ENCODE measurements around the gene ZBTB40. TPM values are rescaled to one million over a fixed set of nuclear protein-coding genes. Genes with fewer than 3 reads are reported as not detected.

ZBTB40 gene
- polyA plus RNA-seq, 1 of the 3 experiments (the other 2 are of a cell fraction), result 5.0 TPM

DNA sequence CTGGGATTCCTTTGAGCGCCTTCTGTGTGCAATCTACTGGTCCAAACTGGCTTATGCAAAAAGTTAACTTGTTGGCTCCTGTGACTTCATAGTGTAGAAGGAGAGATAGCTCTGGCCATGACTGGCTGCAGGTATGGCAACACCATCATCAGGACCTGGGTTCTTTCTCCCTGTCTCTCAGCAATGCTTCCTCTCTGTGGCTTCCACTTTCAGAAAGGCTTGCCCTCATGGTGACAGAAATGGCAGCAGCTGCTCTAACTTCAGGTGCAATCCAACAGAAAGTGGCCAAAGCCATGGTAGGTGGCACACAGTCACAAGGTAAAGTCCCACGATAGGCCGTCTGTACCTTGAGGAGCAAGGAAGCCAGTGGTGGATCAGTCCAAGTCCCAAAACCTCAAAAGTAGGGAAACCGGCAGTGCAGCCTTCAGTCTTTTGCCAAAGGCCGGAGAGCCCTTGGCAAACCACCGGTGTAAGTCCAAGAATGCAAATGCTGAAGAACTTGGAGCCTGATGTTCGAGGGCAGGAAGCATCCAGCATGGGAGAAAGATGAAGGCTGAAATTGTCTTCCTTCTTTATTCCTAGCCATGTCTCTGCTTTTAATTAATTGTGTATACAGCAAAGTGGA lies 45.0 kb downstream of the ZBTB40 start:
- Histone ChIP-seq H3K36me3 (replicated peaks in 1 of 2; ENCODE audit: control insufficient read depth in 1 of 2, insufficient read depth in 2 of 2, low read length in 1 of 2) (peaks cover 18 to 36% of the 10 kb centered on the region in 2 experiments), H3K4me1 (ENCODE audit: control insufficient read depth in 1 of 2, insufficient read depth in 2 of 2, low read depth in 1 of 2, low read length in 1 of 2) (peaks cover 6 to 25% of the 10 kb centered on the region in 2 experiments; a peak in 3 of 4 replicates), H3K79me2 (ENCODE audit: insufficient read depth) (no peaks in the 10 kb centered on the region), H3K27ac (ENCODE audit: low read depth in 2 of 2, low read length in 1 of 2) (no peak overlapping the region), H3K9ac (no peak overlapping the region), H3K9me2 (no peaks in the 10 kb centered on the region), H4K20me1 (ENCODE audit: insufficient read depth) (no peaks in the 10 kb centered on the region; the same call in 1 of the 2 replicates), H3K9me3 (no peaks in the 10 kb centered on the region), H2AFZ (ENCODE audit: low read depth) (no peak overlapping the region), H3K27me3 (ENCODE audit: insufficient read depth) (no peaks in the 10 kb centered on the region), H3F3A (replicated peaks; ENCODE audit: insufficient read depth) (peaks cover 6% of the 10 kb centered on the region), H3K4me2 (no peak overlapping the region), H3K4me3 (ENCODE audit: low read depth in 2 of 2, low read length in 1 of 2) (no peak overlapping the region)
- POLR2A ChIA-PET, result no interaction called here
- CTCF ChIA-PET, result interaction anchor here (1.1 to 1.2 kb wide), 2 partner anchors 31 to 76 kb away, joined by 3 to 4 read pairs; no protein-coding TSS in a partner anchor
- DNase-seq, result no peak
- WGBS (ENCODE audit: low lambda C conversion rate), result 93% methylated on average over 5 of the region's 7 CpGs
- TF ChIP-seq FOXJ3 (CRISPR knock-in tag; IDR thresholded peaks at IDR 0.05), result no peak
- TF ChIP-seq CHD2 (IDR thresholded peaks at IDR 0.05; ENCODE audit: low read length, partially characterized antibody), result no peak
- no peak for TF ChIP-seq TCF12 (IDR thresholded peaks at IDR 0.05)
- no peak for TF ChIP-seq RCOR1 (IDR thresholded peaks at IDR 0.05; ENCODE audit: low read length)
- no peak for TF ChIP-seq JUND (IDR thresholded peaks at IDR 0.05)
- no peak for TF ChIP-seq USF1 (IDR thresholded peaks at IDR 0.05; ENCODE audit: borderline replicate concordance, low read depth)
- TF ChIP-seq FOXM1 (IDR thresholded peaks at IDR 0.05; ENCODE audit: low read depth), result no peak
- TF ChIP-seq SIN3A (IDR thresholded peaks at IDR 0.05; ENCODE audit: borderline replicate concordance, low read depth, low read length), result no peak
- TF ChIP-seq, protein P1, sequence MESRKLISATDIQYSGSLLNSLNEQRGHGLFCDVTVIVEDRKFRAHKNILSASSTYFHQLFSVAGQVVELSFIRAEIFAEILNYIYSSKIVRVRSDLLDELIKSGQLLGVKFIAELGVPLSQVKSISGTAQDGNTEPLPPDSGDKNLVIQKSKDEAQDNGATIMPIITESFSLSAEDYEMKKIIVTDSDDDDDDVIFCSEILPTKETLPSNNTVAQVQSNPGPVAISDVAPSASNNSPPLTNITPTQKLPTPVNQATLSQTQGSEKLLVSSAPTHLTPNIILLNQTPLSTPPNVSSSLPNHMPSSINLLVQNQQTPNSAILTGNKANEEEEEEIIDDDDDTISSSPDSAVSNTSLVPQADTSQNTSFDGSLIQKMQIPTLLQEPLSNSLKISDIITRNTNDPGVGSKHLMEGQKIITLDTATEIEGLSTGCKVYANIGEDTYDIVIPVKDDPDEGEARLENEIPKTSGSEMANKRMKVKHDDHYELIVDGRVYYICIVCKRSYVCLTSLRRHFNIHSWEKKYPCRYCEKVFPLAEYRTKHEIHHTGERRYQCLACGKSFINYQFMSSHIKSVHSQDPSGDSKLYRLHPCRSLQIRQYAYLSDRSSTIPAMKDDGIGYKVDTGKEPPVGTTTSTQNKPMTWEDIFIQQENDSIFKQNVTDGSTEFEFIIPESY (IDR thresholded peaks at IDR 0.05; ENCODE audit: borderline replicate concordance, low read depth), result no peak
- TF ChIP-seq GATA2 (CRISPR knock-in tag; IDR thresholded peaks at IDR 0.05), result no peak
- TF ChIP-seq REST (IDR thresholded peaks at IDR 0.05; ENCODE audit: low read depth, low read length), result no peak
- TF ChIP-seq EZH2phosphoT487 (IDR thresholded peaks at IDR 0.05; ENCODE audit: borderline replicate concordance, low read depth), result no peak
- no peak for TF ChIP-seq TEAD4 (IDR thresholded peaks at IDR 0.05; ENCODE audit: borderline replicate concordance, insufficient read depth)
- no peak for TF ChIP-seq RAD21 (IDR thresholded peaks at IDR 0.05; ENCODE audit: low read length)
- TF ChIP-seq EP300 (IDR thresholded peaks at IDR 0.05; ENCODE audit: borderline replicate concordance in 1 of 2, low read depth in 1 of 2, low read length in 1 of 2), result no peak
